ENCODE data around the gene TMUB2. TPM values are rescaled to one million over a fixed set of nuclear protein-coding genes. Genes with fewer than 3 reads are reported as not detected.

The TMUB2 gene
- total RNA-seq, 4 donors from 2014 or later = 7.4 to 41.8 (median 32.6) TPM

DNA sequence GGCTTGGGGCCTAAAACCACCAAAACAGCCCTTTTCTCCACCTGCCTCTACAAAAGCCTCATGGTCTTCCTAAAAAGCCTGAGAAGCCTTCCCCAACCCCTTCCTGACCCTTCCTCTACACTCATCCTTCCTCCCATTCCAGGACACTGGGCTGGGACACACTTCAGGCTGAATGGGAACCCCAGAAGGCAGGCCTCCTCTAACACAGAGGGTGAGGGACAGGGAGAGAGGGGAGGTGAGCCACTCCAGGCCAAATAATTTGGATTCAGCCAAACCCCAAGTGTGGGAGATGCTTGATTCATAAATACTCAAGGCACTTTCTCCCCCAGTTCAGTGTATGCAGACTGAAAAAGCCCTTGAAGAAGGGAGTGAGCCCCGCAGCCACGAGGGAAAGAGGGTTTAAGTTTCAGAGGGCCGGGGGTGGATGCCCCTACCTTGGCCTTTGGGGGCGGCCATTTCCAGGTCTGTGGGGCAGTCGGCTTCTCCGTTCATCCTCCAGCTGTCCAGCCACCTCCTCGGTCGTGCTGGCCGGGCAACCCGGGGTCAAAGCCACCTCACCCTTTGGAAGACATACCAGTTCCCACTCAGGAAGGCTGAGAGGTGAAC, 31.1 kb downstream of the TMUB2 start:
- no peak for DNase-seq
- Histone ChIP-seq H3K27ac (peak overlapping the region; percentile 98 to 100), H3K9me3 (no peaks in the 10 kb centered on the region), H3K4me1 (peaks cover 12 to 16% of the 10 kb centered on the region in 2 donors), H3K4me3 (peak overlapping the region; percentile 59 to 95), H3K27me3 (no peaks in the 10 kb centered on the region), H3K36me3 (no peaks in the 10 kb centered on the region)
- intact Hi-C loops (cut with DNase I; ENCODE audit: low total_unique reads) = no loop called here
- TF ChIP-seq POLR2A (IDR thresholded peaks at IDR 0.05) (no peak), CTCF (IDR thresholded peaks at IDR 0.05) (no peak)

- Histone ChIP-seq H3K9me3 (no peaks in the 10 kb centered on the region), H3K27ac (peak overlapping the region; percentile 98 to 100), H3K27me3 (no peaks in the 10 kb centered on the region), H3K4me3 (peak overlapping the region; percentile 59 to 95), H3K36me3 (no peaks in the 10 kb centered on the region), H3K4me1 (peaks cover 12 to 16% of the 10 kb centered on the region in 2 donors)
- intact Hi-C loops (cut with DNase I; ENCODE audit: low total_unique reads) = no loop called here
- DNase-seq = peak; percentile 85 to 90
- TF ChIP-seq CTCF (IDR thresholded peaks at IDR 0.05) (peak; percentile 44 to 78 (median 50)), POLR2A (IDR thresholded peaks at IDR 0.05) (peak; percentile 15 to 72)
Observed at GRCh38 chr17:44218344-44219107, 31.8 kb downstream of the TMUB2 start.

GRCh38 chr17:44219108-44219615, 32.4 kb downstream of the TMUB2 start:
- peak overlapping the region; percentile 59 to 95 for H3K4me3 ChIP-seq
- TF ChIP-seq CTCF (IDR thresholded peaks at IDR 0.05) (peak in 3 of 4 experiments; percentile 45 to 88 (median 67)), POLR2A (IDR thresholded peaks at IDR 0.05) (peak in 1 of 2 donors; percentile 47)
- no peaks in the 10 kb centered on the region for H3K27me3 ChIP-seq
- H3K9me3 ChIP-seq = no peaks in the 10 kb centered on the region
- H3K4me1 ChIP-seq = peaks cover 12 to 16% of the 10 kb centered on the region in 2 donors
- intact Hi-C loops (cut with DNase I; ENCODE audit: low total_unique reads) = no loop called here
- DNase-seq = peak; percentile 66 to 74
- no peaks in the 10 kb centered on the region for H3K36me3 ChIP-seq
- H3K27ac ChIP-seq = peak overlapping the region; percentile 98 to 100

- H3K27me3 ChIP-seq = no peaks in the 10 kb centered on the region
- peak within 1 kb of the TSS; percentile 59 to 95 for H3K4me3 ChIP-seq
- no peaks in the 10 kb centered on the region for H3K36me3 ChIP-seq
- peak; percentile 73 to 76 for DNase-seq
- intact Hi-C loops (cut with DNase I; ENCODE audit: low total_unique reads) = no loop called here
- no peak for TF ChIP-seq CTCF (IDR thresholded peaks at IDR 0.05)
- no peak for TF ChIP-seq POLR2A (IDR thresholded peaks at IDR 0.05)
- H3K4me1 ChIP-seq = peaks cover 12 to 16% of the 10 kb centered on the region in 2 donors
- peak within 1 kb of the TSS; percentile 98 to 100 for H3K27ac ChIP-seq
- H3K9me3 ChIP-seq = no peaks in the 10 kb centered on the region
Observed at GRCh38 chr17:44219616-44220212, 32.9 kb downstream of the TMUB2 start, which contains the start of gene UBTF. UBTF (minus strand) TSS chr17:44219675; CDS start chr17:44218229, 1,446 bp downstream.
